A673 (cell line): ENCODE results near the gene PCBD1. TPM values are rescaled to one million over a fixed set of nuclear protein-coding genes. Genes with fewer than 3 reads are reported as not detected.
"Not testable (repeated sequence)": the region's sequence is repeated elsewhere in the genome, so short reads cannot be mapped to it uniquely, and the experiment has no call there.

Experiments used
- BruUV-seq: library from RNA; stranded (reverse); fragments of 400-500 nt; replicated peaks from 2 replicates; lab custom pipeline; 2021; lab: Mats Ljungman, UMichigan
- CTCF ChIA-PET: fragments of 300-600 bp; sonication (Branson Sonifier 250); formaldehyde crosslinking; loops from one replicate; lab custom pipeline; 2022; ENCODE audit warnings: antibody characterized with exemption; lab: Charles Lee
- POLR2A ChIA-PET: fragments of 300-600 bp; sonication (Branson Sonifier 250); formaldehyde crosslinking; loops from one replicate; lab custom pipeline; 2022; ENCODE audit warnings: antibody characterized with exemption; ENCODE audit not compliant: low non-redundant PET; lab: Charles Lee
- DNase-seq: peaks from one replicate; pipeline ENCODE4 v3.0.0-alpha.2; 2015; ENCODE audit warnings: low spot score
- H3K27ac ChIP-seq: fragments of 200-600 bp; sonication (generic); 2 replicates; pipeline ENCODE4 v1.5.1; 2016; ENCODE audit warnings: mixed run types, low read depth, mild to moderate bottlenecking, mixed read lengths, antibody characterized with exemption, low read length; ENCODE audit not compliant: poor library complexity, severe bottlenecking
- H3K27me3 ChIP-seq: fragments of 200-600 bp; sonication (generic); replicated peaks from 2 replicates; pipeline ENCODE4 v1.6.1; 2017; ENCODE audit warnings: mixed run types, low read depth, mild to moderate bottlenecking, mixed read lengths, antibody characterized with exemption, low read length; ENCODE audit not compliant: insufficient read depth, poor library complexity
- H3K36me3 ChIP-seq: fragments of 200-600 bp; sonication (generic); 2 replicates; pipeline ENCODE4 v1.6.1; 2016; ENCODE audit warnings: mixed run types, mild to moderate bottlenecking, mixed read lengths, antibody characterized with exemption, low read length; ENCODE audit not compliant: insufficient read depth, poor library complexity, severe bottlenecking
- H3K4me1 ChIP-seq: fragments of 200-600 bp; sonication (generic); 2 replicates; pipeline ENCODE4 v1.6.1; 2017; ENCODE audit warnings: mixed run types, mild to moderate bottlenecking, mixed read lengths, antibody characterized with exemption, low read length; ENCODE audit not compliant: insufficient read depth, poor library complexity, severe bottlenecking
- H3K4me3 ChIP-seq: fragments of 200-600 bp; sonication (generic); 2 replicates; pipeline ENCODE4 v1.5.1; 2016; ENCODE audit warnings: low read depth, mixed run types, mild to moderate bottlenecking, mixed read lengths, low read length; ENCODE audit not compliant: poor library complexity, severe bottlenecking
- H3K9me3 ChIP-seq: fragments of 200-600 bp; sonication (generic); 2 replicates; pipeline ENCODE4 v1.6.1; 2016; ENCODE audit warnings: mixed run types, low read depth, mild to moderate bottlenecking, mixed read lengths, antibody characterized with exemption, low read length; ENCODE audit not compliant: poor library complexity, severe bottlenecking
- CTCF ChIP-seq: fragments of 300-800, 200-600 bp; sonication (generic); conservative IDR thresholded peaks from 2 replicates; pipeline ENCODE4 v1.5.1; 2017; ENCODE audit warnings: low read depth, mild to moderate bottlenecking, antibody characterized with exemption, low read length, moderate library complexity, mixed read lengths
- EZH2 ChIP-seq: fragments of 200-600 bp; sonication (generic); IDR thresholded peaks from 2 replicates; pipeline ENCODE4 v1.6.1; 2017; ENCODE audit warnings: borderline replicate concordance, low read depth, mild to moderate bottlenecking, mixed read lengths, antibody characterized with exemption, low read length; ENCODE audit not compliant: poor library complexity, severe bottlenecking
- intact Hi-C: fragments of 100-400 bp; cut with micrococcal nuclease; formaldehyde crosslinking; loops from one replicate; pipeline ENCODE4 v1.10.0; 2022; ENCODE audit not compliant: unreplicated experiment
- total RNA-seq: library from RNA; stranded (reverse); gene quantifications from 2 replicates; pipeline ENCODE4 v1.2.3, GENCODE V29; 2021

The PCBD1 gene
- total RNA-seq, 1 experiment from 2014 or later: 41.2 TPM

- ChIA-PET CTCF (no interaction called here), POLR2A (no interaction called here)
- DNase-seq: no peak
- intact Hi-C loops: no loop called here
- Histone ChIP-seq H3K27ac (no peak overlapping the region), H3K9me3 (no peaks in the 10 kb centered on the region), H3K4me3 (no peak overlapping the region), H3K4me1 (no peaks in the 10 kb centered on the region), H3K36me3 (no peaks in the 10 kb centered on the region), H3K27me3 (no peaks in the 10 kb centered on the region)
- no TSS peak for BruUV-seq
- no peak for TF ChIP-seq CTCF
These were observed 21.9 kb downstream of the PCBD1 start for GRCh38 chr10:70866424-70866823.

GRCh38 chr10:70864935-70865334 is 23.4 kb downstream of the PCBD1 start:
- intact Hi-C loops: no loop called here
- Histone ChIP-seq H3K27me3 (no peaks in the 10 kb centered on the region), H3K4me3 (no peak overlapping the region), H3K27ac (no peak overlapping the region), H3K4me1 (no peaks in the 10 kb centered on the region), H3K9me3 (no peaks in the 10 kb centered on the region), H3K36me3 (peaks cover 9% of the 10 kb centered on the region)
- ChIA-PET CTCF (no interaction called here), POLR2A (no interaction called here)
- no TSS peak for BruUV-seq
- TF ChIP-seq CTCF (no peak), EZH2 (no peak)
- no peak for DNase-seq

GRCh38 chr10:70863470-70864160 is 24.8 kb downstream of the PCBD1 start:
- no peaks in the 10 kb centered on the region for H3K4me1 ChIP-seq
- BruUV-seq: no TSS peak
- no peak overlapping the region for H3K4me3 ChIP-seq
- peaks cover 16% of the 10 kb centered on the region for H3K36me3 ChIP-seq
- ChIA-PET POLR2A (no interaction called here), CTCF (no interaction called here)
- H3K27ac ChIP-seq: no peak overlapping the region
- no peaks in the 10 kb centered on the region for H3K27me3 ChIP-seq
- H3K9me3 ChIP-seq: no peaks in the 10 kb centered on the region
- DNase-seq: no peak
- intact Hi-C loops: no loop called here
- TF ChIP-seq CTCF (no peak), EZH2 (no peak)

GRCh38 chr10:70861495-70862197 is 26.7 kb downstream of the PCBD1 start:
- H3K4me3 ChIP-seq, intact Hi-C loops, H3K27me3 ChIP-seq, CTCF ChIA-PET, DNase-seq, H3K4me1 ChIP-seq, H3K9me3 ChIP-seq, BruUV-seq, POLR2A ChIA-PET, H3K27ac ChIP-seq: not testable (repeated sequence)
- H3K36me3 ChIP-seq: peaks cover 29% of the 10 kb centered on the region
